ENCODE data around the gene TRIP11.

TRIP11 gene

GRCh38 chr14:91920526-91920925 lies 119.3 kb downstream of the TRIP11 start:
- no peak for DNase-seq (ENCODE audit: low read depth in 1 of 2, low spot score in 1 of 2)

GRCh38 chr14:91919814-91920213 lies 120.0 kb downstream of the TRIP11 start:
- DNase-seq (ENCODE audit: low read depth in 1 of 2, low spot score in 1 of 2), result no peak

GRCh38 chr14:91918186-91918883 lies 121.5 kb downstream of the TRIP11 start:
- no peak for DNase-seq (ENCODE audit: low read depth in 1 of 2, low spot score in 1 of 2)
